Tibial nerve (tissue), 3 donors: Measurements from ENCODE around the gene RBM41.
"Not testable (repeated sequence)": the region's sequence is repeated elsewhere in the genome, so short reads cannot be mapped to it uniquely, and the experiment has no call there.

Experiments
- POLR2A ChIP-seq, 2 donors: fragments of 450-650 bp; IDR thresholded peaks; one replicate each; pipeline ENCODE4 v1.6.1; 2017; ENCODE audit warnings: antibody characterized with exemption in 2 of 2, mild to moderate bottlenecking in 2 of 2, moderate library complexity in 2 of 2
- TF ChIP-seq, protein P1 (sequence below), 5 experiments: fragments of 200-600 bp in 3 of 5; fragments of 450-650 bp in 2 of 5; sonication (generic) in 3 of 5; IDR thresholded peaks; one replicate each; pipeline ENCODE4 v1.5.1; 2016 to 2019; ENCODE audit warnings: antibody characterized with exemption in 5 of 5, mild to moderate bottlenecking in 3 of 5, moderate library complexity in 2 of 5

DNA sequence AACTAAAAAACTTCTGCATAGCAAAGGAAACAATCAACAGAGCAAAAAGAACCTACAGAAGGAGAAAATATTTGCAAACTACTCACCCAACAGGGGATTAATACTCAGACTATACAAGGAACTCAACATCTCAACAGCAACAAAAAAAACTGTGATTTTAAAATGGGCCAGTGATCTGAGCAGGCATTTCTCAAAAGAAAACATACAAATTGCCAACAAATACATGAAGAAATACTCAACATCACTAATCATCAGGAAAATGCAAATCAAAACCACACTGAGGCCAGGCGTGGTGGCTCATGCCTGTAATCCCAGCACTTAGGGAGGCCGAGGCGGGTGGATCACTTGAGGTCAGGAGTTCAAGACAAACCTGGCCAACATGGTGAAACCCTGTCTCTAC lies 60.9 kb downstream of the RBM41 start:
- TF ChIP-seq, protein P1, sequence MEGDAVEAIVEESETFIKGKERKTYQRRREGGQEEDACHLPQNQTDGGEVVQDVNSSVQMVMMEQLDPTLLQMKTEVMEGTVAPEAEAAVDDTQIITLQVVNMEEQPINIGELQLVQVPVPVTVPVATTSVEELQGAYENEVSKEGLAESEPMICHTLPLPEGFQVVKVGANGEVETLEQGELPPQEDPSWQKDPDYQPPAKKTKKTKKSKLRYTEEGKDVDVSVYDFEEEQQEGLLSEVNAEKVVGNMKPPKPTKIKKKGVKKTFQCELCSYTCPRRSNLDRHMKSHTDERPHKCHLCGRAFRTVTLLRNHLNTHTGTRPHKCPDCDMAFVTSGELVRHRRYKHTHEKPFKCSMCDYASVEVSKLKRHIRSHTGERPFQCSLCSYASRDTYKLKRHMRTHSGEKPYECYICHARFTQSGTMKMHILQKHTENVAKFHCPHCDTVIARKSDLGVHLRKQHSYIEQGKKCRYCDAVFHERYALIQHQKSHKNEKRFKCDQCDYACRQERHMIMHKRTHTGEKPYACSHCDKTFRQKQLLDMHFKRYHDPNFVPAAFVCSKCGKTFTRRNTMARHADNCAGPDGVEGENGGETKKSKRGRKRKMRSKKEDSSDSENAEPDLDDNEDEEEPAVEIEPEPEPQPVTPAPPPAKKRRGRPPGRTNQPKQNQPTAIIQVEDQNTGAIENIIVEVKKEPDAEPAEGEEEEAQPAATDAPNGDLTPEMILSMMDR (IDR thresholded peaks at IDR 0.05): not testable (repeated sequence)
- not testable (repeated sequence) for TF ChIP-seq POLR2A (IDR thresholded peaks at IDR 0.05)
